Ascending aorta (tissue), 2 donors: ENCODE data around the gene SIRT2. TPM values are rescaled to one million over a fixed set of nuclear protein-coding genes. Genes with fewer than 3 reads are reported as not detected.
"Not testable (repeated sequence)": the region's sequence is repeated elsewhere in the genome, so short reads cannot be mapped to it uniquely, and the experiment has no call there.

ENCODE experiments used
- DNase-seq, 2 donors: peaks; one replicate each; pipeline ENCODE4 v3.0.0-alpha.2; 2019; ENCODE audit warnings: low spot score in 2 of 2
- H3K27ac ChIP-seq, 2 donors: fragments of 200-600 bp; sonication (generic); one replicate each; pipeline ENCODE4 v1.5.1; 2016 to 2017; ENCODE audit warnings: mild to moderate bottlenecking in 1 of 2
- H3K27me3 ChIP-seq: fragments of 200-600 bp; sonication (generic); one replicate; pipeline ENCODE4 v1.5.1; 2017
- H3K36me3 ChIP-seq, 2 donors: fragments of 200-600 bp; sonication (generic); one replicate each; pipeline ENCODE4 v1.5.1; 2016
- H3K4me1 ChIP-seq, 2 donors: fragments of 200-600 bp; sonication (generic); one replicate each; pipeline ENCODE4 v1.5.1; 2016 to 2017; ENCODE audit warnings: mild to moderate bottlenecking in 1 of 2
- H3K4me3 ChIP-seq, 2 donors: fragments of 200-600 bp; sonication (generic); one replicate each; pipeline ENCODE4 v1.5.1; 2016 to 2017; ENCODE audit warnings: mild to moderate bottlenecking in 1 of 2
- H3K9me3 ChIP-seq, 2 donors: fragments of 200-600 bp; sonication (generic); one replicate each; pipeline ENCODE4 v1.5.1; 2016
- intact Hi-C: fragments of 100-400 bp; cut with DNase I; formaldehyde crosslinking; loops from one replicate; pipeline ENCODE4 v1.15.1; 2023
- total RNA-seq: library from RNA; depleted of rRNA; stranded (reverse); fragments of >200 nt; gene quantifications from one replicate; pipeline ENCODE4 v1.1.0, GENCODE V29; 2016
- TF ChIP-seq, protein P1 (sequence below), 3 experiments: fragments of 200-600 bp in 2 of 3; fragments of 450-650 bp in 1 of 3; sonication (generic) in 2 of 3; IDR thresholded peaks; one replicate each; pipeline ENCODE4 v1.5.1; 2016 to 2019; ENCODE audit warnings: antibody characterized with exemption in 3 of 3, mild to moderate bottlenecking in 1 of 3, moderate library complexity in 1 of 3

Gene SIRT2
- total RNA-seq, 1 donor from 2014 or later, result 53.1 TPM

DNA sequence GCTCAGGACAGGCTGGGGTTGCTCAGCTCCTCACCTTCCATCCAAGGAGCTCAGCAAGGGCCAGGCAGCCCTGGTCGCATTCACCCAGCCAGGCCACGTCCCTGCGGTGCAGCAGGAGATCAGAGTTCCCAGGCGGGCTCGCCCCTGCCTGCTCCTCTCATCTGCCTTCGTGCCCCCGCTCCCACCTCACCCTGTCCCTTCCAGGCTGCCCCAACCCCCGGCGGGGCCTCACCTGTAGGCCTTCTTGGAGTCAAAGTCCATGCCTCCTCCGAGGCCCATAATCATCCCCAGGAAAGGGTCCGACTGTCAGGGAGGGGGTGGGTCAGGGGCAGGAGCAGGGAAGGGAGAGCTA lies 20.0 kb downstream of the SIRT2 start:
- intact Hi-C loops, result no loop called here
- Histone ChIP-seq H3K27ac (no peak overlapping the region), H3K27me3 (no peaks in the 10 kb centered on the region), H3K4me1 (no peaks in the 10 kb centered on the region), H3K9me3 (no peaks in the 10 kb centered on the region), H3K4me3 (no peak overlapping the region), H3K36me3 (peaks cover 27 to 34% of the 10 kb centered on the region in 2 donors)
- TF ChIP-seq, protein P1, sequence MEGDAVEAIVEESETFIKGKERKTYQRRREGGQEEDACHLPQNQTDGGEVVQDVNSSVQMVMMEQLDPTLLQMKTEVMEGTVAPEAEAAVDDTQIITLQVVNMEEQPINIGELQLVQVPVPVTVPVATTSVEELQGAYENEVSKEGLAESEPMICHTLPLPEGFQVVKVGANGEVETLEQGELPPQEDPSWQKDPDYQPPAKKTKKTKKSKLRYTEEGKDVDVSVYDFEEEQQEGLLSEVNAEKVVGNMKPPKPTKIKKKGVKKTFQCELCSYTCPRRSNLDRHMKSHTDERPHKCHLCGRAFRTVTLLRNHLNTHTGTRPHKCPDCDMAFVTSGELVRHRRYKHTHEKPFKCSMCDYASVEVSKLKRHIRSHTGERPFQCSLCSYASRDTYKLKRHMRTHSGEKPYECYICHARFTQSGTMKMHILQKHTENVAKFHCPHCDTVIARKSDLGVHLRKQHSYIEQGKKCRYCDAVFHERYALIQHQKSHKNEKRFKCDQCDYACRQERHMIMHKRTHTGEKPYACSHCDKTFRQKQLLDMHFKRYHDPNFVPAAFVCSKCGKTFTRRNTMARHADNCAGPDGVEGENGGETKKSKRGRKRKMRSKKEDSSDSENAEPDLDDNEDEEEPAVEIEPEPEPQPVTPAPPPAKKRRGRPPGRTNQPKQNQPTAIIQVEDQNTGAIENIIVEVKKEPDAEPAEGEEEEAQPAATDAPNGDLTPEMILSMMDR (IDR thresholded peaks at IDR 0.05), result no peak
- no peak for DNase-seq

DNA sequence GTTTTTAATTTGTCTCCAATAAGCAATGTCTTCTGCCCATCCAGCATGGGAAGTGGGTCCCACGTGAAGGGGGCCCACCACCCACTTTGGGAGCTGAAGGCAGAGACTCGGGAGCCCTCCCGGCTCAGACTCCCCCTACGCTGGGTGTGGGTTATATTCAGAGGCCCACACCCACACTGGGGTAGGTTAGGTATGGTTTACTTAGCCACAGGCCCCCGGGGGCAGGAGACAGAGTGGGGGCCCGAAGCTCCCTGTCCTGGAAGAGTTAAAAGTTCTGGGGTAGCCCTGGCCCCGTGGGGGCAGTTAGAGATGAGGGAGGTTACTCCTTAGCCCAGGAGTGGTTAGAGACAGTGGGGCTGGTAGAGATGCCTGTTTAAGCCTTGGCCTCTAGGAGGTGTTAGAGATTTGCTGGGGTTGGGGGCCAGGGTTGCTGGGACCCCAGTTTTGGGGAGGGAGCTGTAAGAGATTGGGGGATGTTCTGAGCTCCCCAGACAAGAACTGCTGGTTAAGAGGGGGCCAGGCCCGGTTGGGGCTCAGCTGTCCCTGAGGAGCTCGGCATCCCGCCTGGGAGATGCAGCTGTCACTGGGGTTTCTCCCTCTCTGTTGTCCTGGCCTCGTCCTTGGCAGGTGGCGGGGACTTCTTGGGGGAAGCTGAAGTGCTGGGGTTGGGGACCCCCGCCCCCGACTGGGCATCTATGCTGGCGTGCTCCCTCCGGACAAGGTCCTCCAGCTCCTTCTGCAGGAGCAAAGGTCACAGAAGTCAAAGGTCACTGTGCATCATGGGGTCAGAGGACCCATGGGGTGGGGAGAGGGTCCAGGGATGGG lies 20.6 kb downstream of the SIRT2 start:
- TF ChIP-seq, protein P1 (IDR thresholded peaks at IDR 0.05), result no peak
- Histone ChIP-seq H3K4me1 (no peaks in the 10 kb centered on the region), H3K36me3 (peaks cover 27 to 34% of the 10 kb centered on the region in 2 donors), H3K27me3 (no peaks in the 10 kb centered on the region), H3K9me3 (no peaks in the 10 kb centered on the region), H3K27ac (no peak overlapping the region), H3K4me3 (no peak overlapping the region)
- no peak for DNase-seq
- intact Hi-C loops, result no loop called here

DNA sequence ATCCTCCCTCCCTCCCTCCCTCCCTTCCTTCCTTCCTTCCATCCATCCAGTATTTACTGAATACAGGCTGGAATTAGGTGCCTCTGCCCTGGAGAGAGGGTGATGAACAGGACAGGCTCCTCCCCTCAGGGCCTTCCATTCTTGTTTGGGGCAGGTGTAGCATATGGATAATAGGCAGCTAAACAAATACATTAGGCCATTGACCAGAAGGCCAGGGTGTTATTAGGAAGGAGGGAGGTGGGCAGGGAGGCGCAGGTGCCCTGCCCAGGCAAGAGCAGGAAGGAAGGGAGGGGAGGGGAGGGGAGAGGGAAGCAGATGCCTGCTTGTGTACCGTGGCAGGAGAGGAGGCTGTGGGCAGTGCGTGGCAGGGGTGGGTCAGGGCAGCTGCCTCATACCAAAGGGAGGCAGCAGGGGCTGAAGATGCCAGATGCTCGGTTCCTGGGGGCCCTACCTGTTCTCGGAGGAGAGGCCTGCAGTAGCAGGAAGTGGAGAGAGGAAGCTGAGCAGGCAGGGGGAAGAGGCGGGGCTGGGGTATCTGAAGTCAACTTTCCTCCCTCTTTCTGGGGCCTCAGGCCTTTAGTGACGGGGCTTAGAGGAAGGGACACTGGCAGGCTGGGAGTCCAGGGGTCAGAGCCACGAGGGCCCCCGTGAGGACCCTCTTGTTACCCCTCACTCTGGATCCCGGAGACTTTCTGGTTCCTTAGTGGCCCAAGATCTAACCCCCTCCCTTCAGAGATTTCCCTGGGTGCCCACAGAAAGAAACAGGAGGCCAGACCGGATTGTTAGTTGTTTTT lies 21.4 kb downstream of the SIRT2 start, which contains the start of gene RINL:
RINL (minus strand) TSS at position 495 of the 794 bp plus-strand sequence. CDS start 1,533 bp downstream, outside the sequence.
- TF ChIP-seq, protein P1 (IDR thresholded peaks at IDR 0.05), result no peak
- intact Hi-C loops, result no loop called here

DNA sequence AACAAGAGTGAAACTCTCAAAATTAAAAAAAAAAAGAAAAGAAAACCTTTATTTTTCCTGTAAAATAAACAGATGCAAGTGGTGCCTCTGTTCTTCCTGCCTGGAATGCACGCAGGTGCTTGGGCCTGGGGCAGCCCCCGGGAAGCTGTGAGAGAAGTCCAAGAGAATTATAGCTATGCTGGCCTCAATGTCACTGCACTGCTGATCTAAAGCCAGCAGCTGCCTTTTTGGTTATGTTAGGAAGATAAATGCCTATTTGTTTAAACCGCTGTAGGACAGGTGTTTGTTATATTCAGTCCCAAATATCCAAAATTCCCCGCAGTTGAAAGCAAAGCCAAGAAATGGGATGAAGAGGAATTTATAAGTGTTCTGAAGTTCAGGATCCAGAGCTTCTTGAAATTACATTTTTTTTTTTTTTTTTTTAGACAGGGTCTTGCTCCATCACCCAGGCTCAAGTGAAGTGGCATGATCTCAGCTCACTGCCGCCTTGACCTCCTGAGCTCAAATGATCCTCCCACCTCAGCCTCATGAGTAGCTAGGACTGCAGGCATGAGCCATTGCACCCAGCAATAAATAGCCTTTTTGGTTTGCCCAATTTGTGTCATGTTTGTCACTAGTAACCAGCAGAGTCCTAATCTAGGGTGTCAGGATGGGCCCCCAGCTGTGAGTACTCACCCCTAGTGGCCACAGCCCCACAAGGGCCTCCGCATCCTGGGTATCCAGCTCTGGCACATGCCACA lies 23.6 kb downstream of the SIRT2 start:
- no peak overlapping the region for H3K4me3 ChIP-seq
- DNase-seq, result no peak
- no peaks in the 10 kb centered on the region for H3K4me1 ChIP-seq
- H3K27ac ChIP-seq, result no peak overlapping the region
- intact Hi-C loops, result no loop called here
- peaks cover 9 to 13% of the 10 kb centered on the region in 2 donors for H3K36me3 ChIP-seq
- H3K9me3 ChIP-seq, result no peaks in the 10 kb centered on the region
- H3K27me3 ChIP-seq, result no peaks in the 10 kb centered on the region
- TF ChIP-seq, protein P1 (IDR thresholded peaks at IDR 0.05), result no peak

More for the DNA sequence above, 21.4 kb downstream of the SIRT2 start, which contains the start of gene RINL:
- H3K27ac ChIP-seq, result no peak within 1 kb of the TSS
- H3K36me3 ChIP-seq, result peaks cover 22 to 27% of the 10 kb centered on the region in 2 donors
- no peaks in the 10 kb centered on the region for H3K9me3 ChIP-seq
- no peak for DNase-seq
- H3K27me3 ChIP-seq, result no peaks in the 10 kb centered on the region
- no peaks in the 10 kb centered on the region for H3K4me1 ChIP-seq
- no peak within 1 kb of the TSS for H3K4me3 ChIP-seq

DNA sequence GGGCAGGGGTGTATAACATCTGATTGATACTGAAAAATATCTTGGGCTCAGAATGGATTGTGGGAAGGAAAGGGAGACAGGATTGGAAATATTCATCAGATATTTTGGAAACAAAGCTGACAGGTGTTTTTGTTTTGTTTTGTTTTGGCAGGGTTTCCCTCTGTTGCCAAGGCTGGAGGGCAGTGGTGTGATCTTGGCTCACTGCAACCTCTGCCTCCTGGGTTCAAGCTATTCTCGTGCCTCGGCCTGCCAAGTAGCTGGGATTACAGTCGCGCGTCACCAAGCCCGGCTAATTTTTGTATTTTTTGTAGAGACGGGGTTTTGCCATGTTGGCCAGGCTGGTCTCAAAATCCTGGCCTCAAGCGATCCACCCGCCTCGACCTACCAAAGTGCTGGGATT lies 26.0 kb downstream of the SIRT2 start:
- H3K36me3 ChIP-seq, DNase-seq, H3K27me3 ChIP-seq, H3K9me3 ChIP-seq, H3K4me3 ChIP-seq, H3K27ac ChIP-seq, H3K4me1 ChIP-seq, intact Hi-C loops: not testable (repeated sequence)
